HepG2 (cell line): Measurements from ENCODE around the gene PNN. TPM values are rescaled to one million over a fixed set of nuclear protein-coding genes. Genes with fewer than 3 reads are reported as not detected.

Source experiments
- EP300 ChIP-seq, 3 experiments: sonication (generic) in 1 of 3; formaldehyde crosslinking in 1 of 3; IDR thresholded peaks; 2 replicates each; pipeline versions ENCODE4 v1.5.1 to v1.6.1; 2011 to 2020; ENCODE audit warnings: low read depth in 2 of 3, low read length in 2 of 3, borderline replicate concordance in 1 of 3, improper control_type of control experiment in 1 of 3, mild to moderate bottlenecking in 1 of 3, missing genetic modification reagents in 1 of 3, moderate library complexity in 1 of 3
- KIAA2018 ChIP-seq: sonication (generic); formaldehyde crosslinking; IDR thresholded peaks from 2 replicates; pipeline ENCODE4 v1.5.0; 2020; ENCODE audit warnings: mild to moderate bottlenecking, missing genetic modification reagents, borderline replicate concordance
- MXD4 ChIP-seq: IDR thresholded peaks from 2 replicates; pipeline ENCODE4 v1.6.1; 2016; ENCODE audit warnings: mild to moderate bottlenecking, missing biosample characterization, missing genetic modification reagents
- NFIB ChIP-seq: sonication (generic); formaldehyde crosslinking; IDR thresholded peaks from 2 replicates; pipeline ENCODE4 v1.9.0; 2021; ENCODE audit warnings: missing genetic modification reagents, mild to moderate bottlenecking, borderline replicate concordance
- PAF1 ChIP-seq: IDR thresholded peaks from 2 replicates; pipeline ENCODE4 v1.6.1; 2016; ENCODE audit warnings: missing genetic modification reagents, missing compliant biosample characterization
- RXRB ChIP-seq: IDR thresholded peaks from 2 replicates; pipeline ENCODE4 v1.6.1; 2016; ENCODE audit warnings: borderline replicate concordance, missing genetic modification reagents, missing compliant biosample characterization
- SOX13 ChIP-seq, 3 experiments: fragments of 450-650 bp in 1 of 3; sonication (generic) in 1 of 3; formaldehyde crosslinking in 1 of 3; IDR thresholded peaks in 2 of 3; conservative IDR thresholded peaks in 1 of 3; 2 replicates each; pipeline versions ENCODE4 v1.5.0 to v1.6.1; 2016 to 2020; ENCODE audit warnings: antibody characterized with exemption in 1 of 3, mild to moderate bottlenecking in 1 of 3, missing compliant biosample characterization in 1 of 3, missing genetic modification reagents in 1 of 3, moderate library complexity in 1 of 3
- SOX6 ChIP-seq, 2 experiments: fragments of 450-650 bp in 1 of 2; sonication (generic) in 1 of 2; formaldehyde crosslinking in 1 of 2; IDR thresholded peaks; 2 replicates each; pipeline versions ENCODE4 v1.4.0 to v1.6.1; 2017 to 2020; ENCODE audit warnings: antibody characterized with exemption in 1 of 2, mild to moderate bottlenecking in 1 of 2, missing genetic modification reagents in 1 of 2
- TEAD3 ChIP-seq: optimal IDR thresholded peaks from 2 replicates; pipeline ENCODE3; 2016; ENCODE audit warnings: borderline replicate concordance
- TRAFD1 ChIP-seq: sonication (generic); formaldehyde crosslinking; IDR thresholded peaks from 2 replicates; pipeline ENCODE4 v1.5.1; 2020; ENCODE audit warnings: missing genetic modification reagents, mild to moderate bottlenecking, borderline replicate concordance
- ZNF496 ChIP-seq: sonication (generic); formaldehyde crosslinking; IDR thresholded peaks from 2 replicates; pipeline ENCODE4 v1.8.1; 2023; ENCODE audit warnings: mild to moderate bottlenecking, moderate library complexity, missing genetic modification reagents; ENCODE audit not compliant: insufficient replicate concordance
- ZNF572 ChIP-seq: sonication (generic); formaldehyde crosslinking; IDR thresholded peaks from 2 replicates; pipeline ENCODE4 v1.5.1; 2020; ENCODE audit warnings: mild to moderate bottlenecking, missing genetic modification reagents
- ZNF878 ChIP-seq: sonication (generic); formaldehyde crosslinking; IDR thresholded peaks from 2 replicates; pipeline ENCODE4 v1.8.1; 2023; ENCODE audit warnings: mild to moderate bottlenecking, missing genetic modification reagents, moderate library complexity
- polyA plus RNA-seq, 8 experiments: library from polyadenylated mRNA; depleted of rRNA in 3 of 8; stranded (reverse) in 7 of 8; unstranded in 1 of 8; fragments of >200 nt; fragmentation: Illumina TruSeq in 4 of 8; extraction: Trizol in 4 of 8; gene quantifications; 2 replicates each; pipeline versions ENCODE4 v1.2.1 to v1.2.3, GENCODE V29; 2011 to 2016; ENCODE audit warnings: low read depth in 4 of 8, missing spikeins in 1 of 8, mixed read lengths in 1 of 8; ENCODE audit not compliant: insufficient read depth in 1 of 8
- total RNA-seq, 5 experiments: library from RNA; depleted of rRNA; stranded (reverse); fragments of >200 nt; fragmentation: Illumina TruSeq; extraction: Trizol; gene quantifications; 2 replicates each; pipeline ENCODE4 v1.2.3, GENCODE V29; 2016; ENCODE audit warnings: low read depth in 1 of 5
- TF ChIP-seq, protein P1 (sequence below): IDR thresholded peaks from 2 replicates; pipeline ENCODE4 v1.6.1; 2018; ENCODE audit warnings: missing genetic modification reagents

The PNN gene
- total and polyA plus RNA-seq, 2 of the 13 experiments (the other 11 are each of a cell fraction or from before 2014, with no cell fraction given) = 58.0 to 214 TPM

- TF ChIP-seq EP300 (IDR thresholded peaks at IDR 0.05; ENCODE audit: low read depth in 2 of 2, low read length in 2 of 2) (no peak), EP300 (CRISPR knock-in tag; IDR thresholded peaks at IDR 0.05; ENCODE audit: borderline replicate concordance) (0 out of 2 replicates have a peak, but pooled peaks have one; percentile 27), SOX13 (IDR thresholded peaks at IDR 0.05) (no peak), SOX13 (CRISPR knock-in tag; conservative IDR thresholded peaks at IDR 0.05 in 1 of 2, IDR thresholded peaks at IDR 0.05 in 1 of 2) (peak in 1 of 2 experiments; percentile 20; a peak in 1 of 4 replicates), RXRB (CRISPR knock-in tag) (no peak), ZNF572 (CRISPR knock-in tag) (no peak), KIAA2018 (CRISPR knock-in tag) (no peak), MXD4 (CRISPR knock-in tag) (no peak), ZNF496 (CRISPR knock-in tag) (no peak), SOX6 (IDR thresholded peaks at IDR 0.05) (no peak), SOX6 (CRISPR knock-in tag; IDR thresholded peaks at IDR 0.05) (no peak), TRAFD1 (CRISPR knock-in tag) (no peak), ZNF878 (CRISPR knock-in tag) (no peak), TEAD3 (CRISPR knock-in tag) (peak; percentile 17), NFIB (no peak), PAF1 (CRISPR knock-in tag) (no peak; the same call in none of the 2 replicates)
- TF ChIP-seq, protein P1, sequence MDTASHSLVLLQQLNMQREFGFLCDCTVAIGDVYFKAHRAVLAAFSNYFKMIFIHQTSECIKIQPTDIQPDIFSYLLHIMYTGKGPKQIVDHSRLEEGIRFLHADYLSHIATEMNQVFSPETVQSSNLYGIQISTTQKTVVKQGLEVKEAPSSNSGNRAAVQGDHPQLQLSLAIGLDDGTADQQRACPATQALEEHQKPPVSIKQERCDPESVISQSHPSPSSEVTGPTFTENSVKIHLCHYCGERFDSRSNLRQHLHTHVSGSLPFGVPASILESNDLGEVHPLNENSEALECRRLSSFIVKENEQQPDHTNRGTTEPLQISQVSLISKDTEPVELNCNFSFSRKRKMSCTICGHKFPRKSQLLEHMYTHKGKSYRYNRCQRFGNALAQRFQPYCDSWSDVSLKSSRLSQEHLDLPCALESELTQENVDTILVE (CRISPR knock-in tag) = no peak
Observed at GRCh38 chr14:39181026-39181692, 6.1 kb downstream of the PNN start (continued).
